Measurements from ENCODE around the gene NSFL1C. TPM values are rescaled to one million over a fixed set of nuclear protein-coding genes. Genes with fewer than 3 reads are reported as not detected.

The NSFL1C gene
- total and polyA plus RNA-seq, 9 of the 15 experiments (the other 6 are each of a cell fraction or from before 2014, with no cell fraction given) = 20.8 to 119 (median 47.0) TPM

DNA sequence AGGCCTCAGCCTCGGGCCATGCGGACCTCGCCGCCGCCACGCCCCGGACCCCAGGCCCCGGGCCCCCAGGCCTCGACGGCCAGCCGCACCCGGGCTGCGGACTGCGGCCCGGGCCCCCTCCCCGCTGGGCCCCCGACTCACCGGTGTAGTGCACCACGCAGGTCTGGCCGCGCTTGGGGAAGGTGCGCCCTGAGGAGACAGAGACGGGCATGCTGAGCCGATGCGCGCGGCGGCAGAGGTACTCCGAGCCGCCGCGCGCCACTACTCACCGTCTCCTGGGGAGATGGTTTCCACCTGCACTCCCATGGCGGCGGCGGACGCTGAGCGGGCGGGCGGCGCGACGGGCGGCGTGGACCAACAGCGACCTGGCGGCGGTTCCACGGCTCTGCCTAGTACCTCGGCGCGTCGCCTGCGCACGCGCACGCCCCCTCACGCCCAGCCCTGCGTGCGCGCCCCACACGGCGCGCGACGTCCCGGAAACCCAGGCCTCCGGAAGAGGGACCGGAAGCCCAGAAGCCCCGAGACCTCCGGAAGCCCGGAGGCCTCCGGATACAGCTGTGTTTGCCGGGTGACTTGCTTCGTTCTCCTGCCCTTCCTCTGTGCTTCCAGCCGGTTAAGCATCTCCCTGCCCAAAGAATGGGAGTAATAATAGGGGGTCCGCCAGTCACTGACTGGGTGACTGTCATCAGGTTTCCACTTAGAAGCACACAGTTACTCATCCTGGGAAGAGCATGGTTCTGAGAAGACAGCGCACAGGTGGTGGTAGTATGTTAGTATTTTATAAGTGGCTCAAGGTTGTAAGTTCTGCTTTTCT, 73.7 kb downstream of the NSFL1C start, which contains the start of gene FKBP1A (continued):
- no peak for TF ChIP-seq CBX1 (IDR thresholded peaks at IDR 0.05; ENCODE audit: low read depth)
- no peak for TF ChIP-seq ZNF133 (CRISPR knock-in tag; IDR thresholded peaks at IDR 0.05)
- TF ChIP-seq, protein P1, sequence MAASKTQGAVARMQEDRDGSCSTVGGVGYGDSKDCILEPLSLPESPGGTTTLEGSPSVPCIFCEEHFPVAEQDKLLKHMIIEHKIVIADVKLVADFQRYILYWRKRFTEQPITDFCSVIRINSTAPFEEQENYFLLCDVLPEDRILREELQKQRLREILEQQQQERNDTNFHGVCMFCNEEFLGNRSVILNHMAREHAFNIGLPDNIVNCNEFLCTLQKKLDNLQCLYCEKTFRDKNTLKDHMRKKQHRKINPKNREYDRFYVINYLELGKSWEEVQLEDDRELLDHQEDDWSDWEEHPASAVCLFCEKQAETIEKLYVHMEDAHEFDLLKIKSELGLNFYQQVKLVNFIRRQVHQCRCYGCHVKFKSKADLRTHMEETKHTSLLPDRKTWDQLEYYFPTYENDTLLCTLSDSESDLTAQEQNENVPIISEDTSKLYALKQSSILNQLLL (CRISPR knock-in tag; IDR thresholded peaks at IDR 0.05; ENCODE audit: borderline replicate concordance) = no peak
- TF ChIP-seq SMARCA4 (IDR thresholded peaks at IDR 0.05) = no peak
- TF ChIP-seq LARP7 (IDR thresholded peaks at IDR 0.05) = no peak
- no peak for TF ChIP-seq OTX1 (CRISPR knock-in tag; IDR thresholded peaks at IDR 0.05)
- TF ChIP-seq MAFK (IDR thresholded peaks at IDR 0.05; ENCODE audit: low read length) = no peak
- TF ChIP-seq ETV1 (tag; conservative IDR thresholded peaks at IDR 0.05; ENCODE audit: low read depth) = peak; percentile 86
- no peak for TF ChIP-seq MIER1 (IDR thresholded peaks at IDR 0.05; ENCODE audit: low read depth)
- peak; percentile 92 for TF ChIP-seq ETV5 (CRISPR knock-in tag; IDR thresholded peaks at IDR 0.05; ENCODE audit: low read depth)
- TF ChIP-seq CHD4 (IDR thresholded peaks at IDR 0.05; ENCODE audit: insufficient read depth, insufficient replicate concordance, low read depth, low read length, poor library complexity, severe bottlenecking) = no peak
- TF ChIP-seq ZNF197 (CRISPR knock-in tag; IDR thresholded peaks at IDR 0.05; ENCODE audit: low read depth) = no peak
- TF ChIP-seq TAF15 (IDR thresholded peaks at IDR 0.05; ENCODE audit: low read depth, low read length) = no peak
- TF ChIP-seq ZNF23 (CRISPR knock-in tag; IDR thresholded peaks at IDR 0.05) = no peak
- peak in 1 of 2 experiments; percentile 53 for TF ChIP-seq E2F6 (IDR thresholded peaks at IDR 0.05; ENCODE audit: borderline replicate concordance in 1 of 2, extremely low read depth in 1 of 2, insufficient read depth in 1 of 2, insufficient read length in 1 of 2, low read depth in 1 of 2, low read length in 1 of 2, poor library complexity in 1 of 2, severe bottlenecking in 1 of 2)
- TF ChIP-seq ZNF668 (CRISPR knock-in tag; IDR thresholded peaks at IDR 0.05) = no peak
- TF ChIP-seq, protein P2, sequence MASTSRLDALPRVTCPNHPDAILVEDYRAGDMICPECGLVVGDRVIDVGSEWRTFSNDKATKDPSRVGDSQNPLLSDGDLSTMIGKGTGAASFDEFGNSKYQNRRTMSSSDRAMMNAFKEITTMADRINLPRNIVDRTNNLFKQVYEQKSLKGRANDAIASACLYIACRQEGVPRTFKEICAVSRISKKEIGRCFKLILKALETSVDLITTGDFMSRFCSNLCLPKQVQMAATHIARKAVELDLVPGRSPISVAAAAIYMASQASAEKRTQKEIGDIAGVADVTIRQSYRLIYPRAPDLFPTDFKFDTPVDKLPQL (IDR thresholded peaks at IDR 0.05; ENCODE audit: extremely low read depth, insufficient read length) = no peak
- TF ChIP-seq ARHGAP35 (IDR thresholded peaks at IDR 0.05; ENCODE audit: partially characterized antibody) = no peak
- TF ChIP-seq, protein P3, sequence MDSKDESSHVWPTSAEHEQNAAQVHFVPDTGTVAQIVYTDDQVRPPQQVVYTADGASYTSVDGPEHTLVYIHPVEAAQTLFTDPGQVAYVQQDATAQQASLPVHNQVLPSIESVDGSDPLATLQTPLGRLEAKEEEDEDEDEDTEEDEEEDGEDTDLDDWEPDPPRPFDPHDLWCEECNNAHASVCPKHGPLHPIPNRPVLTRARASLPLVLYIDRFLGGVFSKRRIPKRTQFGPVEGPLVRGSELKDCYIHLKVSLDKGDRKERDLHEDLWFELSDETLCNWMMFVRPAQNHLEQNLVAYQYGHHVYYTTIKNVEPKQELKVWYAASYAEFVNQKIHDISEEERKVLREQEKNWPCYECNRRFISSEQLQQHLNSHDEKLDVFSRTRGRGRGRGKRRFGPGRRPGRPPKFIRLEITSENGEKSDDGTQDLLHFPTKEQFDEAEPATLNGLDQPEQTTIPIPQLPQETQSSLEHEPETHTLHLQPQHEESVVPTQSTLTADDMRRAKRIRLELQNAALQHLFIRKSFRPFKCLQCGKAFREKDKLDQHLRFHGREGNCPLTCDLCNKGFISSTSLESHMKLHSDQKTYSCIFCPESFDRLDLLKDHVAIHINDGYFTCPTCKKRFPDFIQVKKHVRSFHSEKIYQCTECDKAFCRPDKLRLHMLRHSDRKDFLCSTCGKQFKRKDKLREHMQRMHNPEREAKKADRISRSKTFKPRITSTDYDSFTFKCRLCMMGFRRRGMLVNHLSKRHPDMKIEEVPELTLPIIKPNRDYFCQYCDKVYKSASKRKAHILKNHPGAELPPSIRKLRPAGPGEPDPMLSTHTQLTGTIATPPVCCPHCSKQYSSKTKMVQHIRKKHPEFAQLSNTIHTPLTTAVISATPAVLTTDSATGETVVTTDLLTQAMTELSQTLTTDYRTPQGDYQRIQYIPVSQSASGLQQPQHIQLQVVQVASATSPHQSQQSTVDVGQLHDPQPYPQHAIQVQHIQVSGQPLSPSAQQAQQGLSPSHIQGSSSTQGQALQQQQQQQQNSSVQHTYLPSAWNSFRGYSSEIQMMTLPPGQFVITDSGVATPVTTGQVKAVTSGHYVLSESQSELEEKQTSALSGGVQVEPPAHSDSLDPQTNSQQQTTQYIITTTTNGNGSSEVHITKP (IDR thresholded peaks at IDR 0.05; ENCODE audit: partially characterized antibody) = no peak
- no peak for TF ChIP-seq TEAD2 (tag; IDR thresholded peaks at IDR 0.05)
- TF ChIP-seq CTBP1 (IDR thresholded peaks at IDR 0.05; ENCODE audit: borderline replicate concordance) = no peak; the same call in 1 of the 2 replicates
- no peak for TF ChIP-seq GABPB2 (CRISPR knock-in tag; conservative IDR thresholded peaks at IDR 0.05)
